NCI-H1092 (cell line): ENCODE data around the gene TMEM108.

Experiments
- DNase-seq: peaks from one replicate; lab custom pipeline; 2025; lab: John Stamatoyannopoulos, UW

TMEM108 gene

DNA sequence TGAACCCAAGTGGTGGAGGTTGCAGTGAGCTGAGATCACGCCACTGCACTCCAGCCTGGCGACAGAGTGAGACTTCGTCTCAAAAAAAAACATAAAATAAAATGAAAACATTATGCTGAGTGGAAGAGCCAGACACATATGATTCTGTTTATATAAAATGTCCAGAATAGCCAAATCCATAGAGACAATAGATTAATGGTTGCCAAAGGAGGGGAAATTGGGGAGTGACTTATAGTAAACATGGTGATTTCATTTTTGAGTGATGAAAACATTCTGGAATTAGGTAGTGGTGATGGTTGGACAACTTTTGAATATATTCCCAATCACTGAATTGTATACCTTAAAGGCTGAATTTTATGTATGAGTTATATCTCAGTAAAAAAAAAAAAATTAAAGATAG, 189.6 kb downstream of the TMEM108 start:
- no peak for DNase-seq

DNA sequence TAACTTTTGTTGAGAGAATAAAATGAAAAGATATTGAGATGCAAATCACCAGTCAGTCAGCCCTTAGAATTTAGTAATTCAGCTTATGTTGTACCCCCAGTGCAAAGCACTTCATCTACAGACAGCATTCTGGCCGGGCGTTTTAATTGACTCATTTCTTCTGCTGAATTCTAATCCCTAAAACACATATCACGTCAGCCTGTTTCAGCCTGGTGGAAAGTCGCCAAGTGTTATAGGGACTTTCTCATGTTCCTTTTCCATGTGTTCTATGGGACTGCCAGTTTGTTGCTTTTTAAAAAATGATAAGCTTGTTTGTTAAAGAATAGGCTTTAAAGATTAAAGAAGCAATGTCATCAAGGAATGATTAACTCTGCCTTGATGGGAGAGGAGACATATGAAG, 192.0 kb downstream of the TMEM108 start:
- DNase-seq: peak; percentile 20

DNA sequence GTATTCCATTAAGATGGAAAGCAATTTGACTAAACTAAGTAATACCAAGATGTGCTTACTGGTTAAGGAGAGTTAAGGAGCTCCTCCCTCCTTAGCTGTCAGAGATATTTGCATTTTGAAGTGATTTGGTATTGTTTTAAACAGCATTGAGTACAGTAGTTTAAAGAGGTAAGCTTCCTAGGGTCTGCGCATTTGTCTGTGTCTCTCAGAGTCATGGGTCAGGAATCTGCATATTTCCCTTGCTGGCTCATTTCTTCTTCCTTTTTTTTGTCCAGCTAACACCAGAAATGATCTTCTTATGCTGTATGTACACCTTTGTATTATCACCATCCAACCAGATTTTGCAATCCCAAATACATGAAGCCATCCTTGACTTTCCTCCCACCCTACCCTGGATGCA, 198.7 kb downstream of the TMEM108 start:
- no peak for DNase-seq

DNA sequence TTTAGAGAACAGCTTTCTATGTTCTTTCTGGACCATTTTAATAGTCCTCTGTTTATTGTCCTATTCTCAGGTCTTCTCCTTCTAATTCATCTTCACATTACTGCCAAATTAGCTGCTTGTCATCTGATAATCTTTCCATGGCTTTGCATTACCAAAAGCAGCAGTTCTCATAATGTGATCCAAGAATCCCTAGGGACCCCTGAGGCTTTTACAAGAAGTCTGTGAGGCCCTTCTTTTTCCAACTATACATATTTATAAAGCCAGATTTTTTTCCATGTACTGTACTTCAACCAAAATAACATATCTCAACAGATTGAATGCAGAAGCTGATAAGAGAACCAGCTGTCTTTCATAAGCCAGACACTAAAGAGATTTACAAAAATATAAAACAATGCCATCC, 199.2 kb downstream of the TMEM108 start:
- no peak for DNase-seq

DNA sequence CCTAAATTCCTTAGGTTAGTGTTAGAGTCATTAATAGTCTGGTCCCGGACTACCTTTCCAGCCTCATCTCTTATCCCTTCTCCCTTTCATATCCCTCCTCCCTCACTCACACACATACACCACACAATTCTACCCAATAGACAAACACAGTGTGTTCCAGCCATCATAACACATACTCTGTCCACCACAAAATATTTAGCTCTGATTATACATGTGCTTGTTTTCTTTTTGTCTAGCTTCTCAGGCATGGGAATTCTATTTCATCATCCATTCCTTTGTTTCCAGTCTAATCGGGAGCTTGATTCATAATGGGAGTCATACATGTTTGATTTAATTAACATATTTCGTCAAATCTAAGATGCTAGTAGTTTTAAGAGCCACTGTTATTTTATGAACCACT, 199.8 kb downstream of the TMEM108 start:
- no peak for DNase-seq

DNA sequence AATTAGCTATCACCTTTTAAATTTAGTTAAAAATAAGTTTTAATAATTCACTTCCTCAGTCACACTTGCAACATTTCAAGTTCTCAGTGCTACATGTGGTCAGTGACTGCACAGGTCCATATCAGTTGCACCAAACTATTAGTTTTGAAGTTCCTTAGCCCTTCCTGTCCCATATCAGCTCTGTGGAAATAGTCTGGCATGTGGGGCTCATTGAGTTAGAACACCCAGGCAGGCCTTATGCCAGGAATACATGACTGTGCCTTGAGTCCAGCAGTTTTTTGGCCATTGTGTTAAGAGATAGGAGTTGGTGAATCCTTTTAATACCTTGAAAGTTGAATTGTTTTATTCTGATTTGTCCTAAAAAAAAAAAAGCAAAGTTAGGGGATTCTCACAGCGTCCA, 207.9 kb downstream of the TMEM108 start:
- DNase-seq: no peak

DNA sequence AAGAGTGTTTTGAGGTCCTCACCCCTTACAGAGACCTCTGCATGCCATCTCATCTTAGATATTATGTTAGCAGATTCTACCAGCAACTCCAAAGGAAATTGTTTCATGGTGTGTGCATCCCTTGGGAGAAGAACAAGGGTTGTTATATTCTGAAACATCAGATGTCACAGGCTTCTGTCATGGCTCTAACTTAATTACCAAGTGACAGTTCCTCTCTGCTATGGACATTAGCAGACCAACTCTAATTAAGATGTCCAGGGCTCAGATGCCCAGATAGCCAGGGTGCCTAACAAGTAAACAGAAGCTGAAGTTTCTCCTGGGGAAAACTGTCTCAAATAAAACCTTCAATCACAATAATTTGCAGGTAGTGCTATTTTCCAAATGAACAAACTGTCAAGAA, 208.6 kb downstream of the TMEM108 start:
- DNase-seq: no peak

DNA sequence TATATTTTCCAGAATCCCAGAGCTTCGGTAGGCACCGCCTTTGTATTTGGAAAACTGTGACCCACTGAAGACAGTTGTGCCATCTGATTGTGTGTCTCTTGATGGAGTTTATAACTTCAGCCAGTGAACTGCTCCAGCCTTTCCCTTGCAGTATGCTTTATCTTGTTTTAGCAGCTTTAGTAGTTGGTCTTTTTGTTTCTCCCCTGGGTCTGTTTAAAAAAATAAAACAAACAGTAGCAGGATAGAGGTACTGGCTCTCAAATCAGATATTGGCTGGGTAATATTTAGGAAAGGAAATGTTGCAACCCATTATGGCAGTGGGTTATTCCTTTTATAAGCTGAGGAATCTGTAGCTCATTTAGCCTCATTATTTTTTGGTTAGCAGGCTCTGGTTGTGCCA, 210.2 kb downstream of the TMEM108 start:
- no peak for DNase-seq

DNA sequence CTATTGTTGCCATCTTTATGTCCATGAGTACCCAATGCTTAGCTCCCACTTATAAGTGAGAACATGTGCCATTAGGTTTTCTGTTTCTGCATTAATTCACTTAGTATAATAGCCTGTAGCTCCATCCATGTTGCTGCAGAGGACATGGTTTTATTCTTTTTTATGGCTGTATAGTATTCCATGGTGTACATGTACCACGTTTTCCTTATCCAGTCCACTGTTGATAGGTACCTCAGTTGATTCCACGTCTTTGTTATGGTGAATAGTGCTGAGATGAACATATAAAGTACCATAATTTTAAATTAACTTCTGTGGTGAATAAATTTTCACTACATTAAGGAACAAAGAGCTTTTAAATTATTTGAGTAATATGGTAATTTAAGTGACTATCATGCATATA, 211.3 kb downstream of the TMEM108 start:
- DNase-seq: no peak

DNA sequence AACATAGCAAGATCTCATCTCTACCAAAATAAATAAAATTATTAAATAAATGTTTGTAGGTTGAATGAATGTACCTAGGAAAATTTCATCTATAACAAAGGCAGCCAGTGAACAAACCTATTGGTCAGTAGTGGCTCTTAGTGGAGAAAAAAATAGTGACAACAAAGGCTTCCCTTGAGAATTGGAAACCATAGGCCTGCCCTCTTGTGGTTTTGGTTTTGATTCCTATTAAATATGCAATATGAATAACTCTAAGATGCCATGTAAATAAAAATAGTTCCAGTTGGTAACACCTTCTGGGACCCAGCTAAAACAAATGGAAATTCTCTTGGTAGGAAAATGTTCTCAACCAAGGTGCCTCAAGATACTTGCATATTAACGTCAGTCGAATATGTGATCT, 216.0 kb downstream of the TMEM108 start:
- no peak for DNase-seq

DNA sequence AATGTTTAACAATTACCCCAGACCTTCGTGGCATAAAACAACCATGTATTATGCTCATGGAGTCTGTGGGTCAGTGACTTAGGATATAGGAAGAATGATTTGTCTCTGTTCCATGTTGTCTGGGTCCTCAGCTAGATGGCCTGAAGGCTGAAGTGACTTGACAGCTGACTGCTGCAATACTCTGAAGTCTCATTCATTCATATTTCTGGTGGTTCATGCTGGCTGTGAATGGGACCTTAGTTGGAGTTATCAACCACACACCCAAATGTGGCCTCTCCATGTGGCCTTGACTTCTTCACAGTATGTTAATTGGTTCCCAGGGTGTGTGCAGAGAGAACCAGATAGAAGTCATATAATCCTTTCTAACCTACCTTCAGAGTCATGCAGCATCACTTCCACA, 216.5 kb downstream of the TMEM108 start:
- no peak for DNase-seq

DNA sequence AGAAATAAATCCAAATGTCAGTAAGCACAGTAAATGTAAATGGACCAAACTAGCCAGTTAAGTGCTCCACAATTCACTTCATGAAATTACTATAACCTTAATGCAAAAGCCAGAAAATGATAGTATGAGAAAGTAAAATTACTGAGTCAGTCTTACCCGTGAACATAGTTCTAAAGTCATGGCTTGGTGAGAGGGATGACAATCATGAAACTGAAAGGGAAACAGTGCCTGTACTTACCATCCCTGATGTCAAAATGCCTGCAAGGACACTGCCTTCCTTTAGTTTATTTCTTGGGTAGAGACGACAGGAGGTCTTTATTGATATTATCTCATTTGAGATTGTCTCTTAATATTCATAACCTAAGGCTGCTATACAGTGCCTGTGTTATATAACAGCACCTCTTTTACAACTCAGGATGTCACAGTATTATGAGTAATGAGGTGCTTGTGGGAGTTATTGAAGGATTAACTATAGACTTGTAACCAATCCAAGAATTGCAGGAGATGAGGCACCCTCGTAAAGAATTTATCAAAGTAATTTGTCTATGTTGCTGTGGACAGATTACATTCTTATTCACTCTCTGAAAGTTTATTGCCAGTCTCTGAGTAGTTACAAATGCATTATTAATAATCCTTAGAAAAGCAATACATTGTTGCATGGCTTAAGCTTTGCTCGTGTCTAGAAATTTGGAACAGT, 218.7 kb downstream of the TMEM108 start:
- no peak for DNase-seq

DNA sequence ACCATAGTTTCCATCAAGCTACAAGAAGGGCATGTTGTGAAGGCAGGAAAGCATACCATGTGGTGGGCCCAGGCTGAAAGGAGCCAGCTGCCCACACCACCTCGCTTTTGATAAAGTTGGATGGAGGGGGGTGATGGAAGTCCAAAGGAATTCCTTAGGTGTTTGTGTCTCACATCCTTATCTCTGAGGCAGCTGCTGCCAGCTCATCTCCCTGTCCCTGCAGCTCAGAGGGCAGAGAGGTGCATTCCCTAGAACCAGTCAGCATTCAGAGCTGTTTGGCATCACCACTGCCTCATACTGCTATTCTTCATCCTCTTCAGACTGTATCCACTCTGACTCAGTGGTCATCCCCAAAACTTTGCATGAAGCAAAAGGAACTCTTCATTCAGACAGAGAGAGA, 220.2 kb downstream of the TMEM108 start:
- DNase-seq: no peak

DNA sequence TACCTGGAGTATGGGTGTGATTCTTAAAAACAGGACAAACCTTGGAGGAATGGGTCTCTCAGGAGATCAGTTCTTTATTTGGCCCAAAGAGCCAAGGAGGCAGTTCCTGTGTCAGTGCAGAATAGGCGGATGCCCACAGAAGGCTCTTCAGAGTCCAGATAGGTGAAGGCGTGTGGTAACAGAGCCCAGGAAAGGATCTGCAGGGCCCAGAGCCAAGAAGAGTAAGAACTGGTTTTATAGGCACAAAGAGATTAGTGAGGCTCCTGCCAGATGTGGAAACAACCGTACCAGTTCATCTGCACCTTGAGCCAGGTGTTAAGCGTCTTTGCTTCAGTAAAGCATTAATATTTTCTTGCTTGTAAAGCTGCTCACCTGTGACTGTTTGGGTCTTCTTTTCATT, 221.6 kb downstream of the TMEM108 start:
- no peak for DNase-seq

DNA sequence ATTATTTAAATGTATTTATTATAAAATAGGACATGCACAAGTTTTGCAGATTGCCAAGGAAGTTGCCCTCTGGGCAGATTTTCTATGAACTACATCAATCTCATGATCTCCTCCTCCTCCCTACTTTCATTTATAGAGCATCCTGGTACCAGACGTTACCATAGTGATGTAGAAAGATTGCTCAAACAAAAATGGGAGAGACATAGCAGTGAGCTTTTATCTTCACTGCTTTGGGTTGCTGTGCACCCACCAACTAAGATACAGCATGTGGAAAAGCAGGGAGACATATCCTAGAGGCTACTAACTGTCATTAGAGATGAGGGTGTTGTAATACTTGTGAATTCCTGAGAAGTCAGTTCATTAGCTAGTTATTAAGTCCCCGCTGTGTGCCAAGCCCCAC, 224.1 kb downstream of the TMEM108 start:
- DNase-seq: no peak

DNA sequence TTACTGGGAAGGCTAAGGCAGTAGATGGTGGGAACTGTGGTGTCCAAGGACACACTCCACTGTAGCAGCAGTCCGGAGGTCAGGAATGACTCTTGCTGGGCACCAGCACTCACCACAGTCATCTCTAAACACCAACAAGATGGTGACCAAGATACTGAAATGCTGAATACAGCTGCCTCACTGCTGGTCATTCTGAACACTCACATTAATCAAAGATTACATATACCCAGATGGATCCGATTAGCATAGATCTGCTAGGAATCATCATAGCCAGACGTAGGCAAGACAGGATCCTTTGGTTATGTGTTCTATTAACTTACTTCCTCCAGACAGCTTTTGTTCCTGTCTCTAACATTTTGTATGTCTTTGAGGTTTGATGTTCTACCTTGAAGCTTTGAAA, 226.7 kb downstream of the TMEM108 start:
- DNase-seq: no peak

DNA sequence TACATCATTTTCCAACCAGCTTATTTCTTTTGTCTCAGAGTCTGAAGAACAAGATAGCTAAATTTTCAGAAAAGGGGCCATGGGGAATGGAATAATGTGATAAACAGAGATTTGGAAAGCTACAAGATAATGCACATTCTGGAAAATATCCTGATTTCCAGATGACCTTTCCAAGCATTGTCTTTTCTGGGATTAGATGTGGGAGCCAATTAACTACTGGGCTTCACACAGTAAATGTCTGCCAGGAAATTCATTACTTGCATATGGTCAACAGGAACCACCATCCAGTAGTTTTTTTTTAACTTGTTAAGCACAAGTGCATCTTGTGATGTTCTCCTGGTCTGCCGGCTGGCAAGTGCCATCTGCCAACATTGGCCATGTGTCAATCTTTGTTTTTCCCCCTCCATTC, 230.5 kb downstream of the TMEM108 start:
- peak; percentile 22 for DNase-seq

DNA sequence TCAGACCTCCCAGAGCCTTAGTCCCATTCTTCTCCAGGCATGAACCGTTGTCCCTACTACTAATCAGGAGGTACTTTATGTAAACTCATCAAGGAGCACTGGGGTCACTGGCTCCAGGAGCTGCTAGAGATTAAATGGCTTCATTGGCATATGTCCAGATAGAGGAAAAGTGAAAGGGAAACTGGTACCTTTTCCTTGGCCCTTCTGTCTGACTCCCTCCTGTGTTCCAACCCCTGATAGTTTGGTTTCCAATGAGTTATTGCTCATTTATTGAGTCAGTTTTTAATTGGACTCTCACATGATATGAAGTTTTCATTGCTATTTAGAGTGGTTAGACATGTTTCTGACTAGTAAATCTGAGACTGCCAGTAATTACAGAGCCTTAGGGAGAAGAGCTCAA, 231.2 kb downstream of the TMEM108 start:
- peak; percentile 83 for DNase-seq

DNA sequence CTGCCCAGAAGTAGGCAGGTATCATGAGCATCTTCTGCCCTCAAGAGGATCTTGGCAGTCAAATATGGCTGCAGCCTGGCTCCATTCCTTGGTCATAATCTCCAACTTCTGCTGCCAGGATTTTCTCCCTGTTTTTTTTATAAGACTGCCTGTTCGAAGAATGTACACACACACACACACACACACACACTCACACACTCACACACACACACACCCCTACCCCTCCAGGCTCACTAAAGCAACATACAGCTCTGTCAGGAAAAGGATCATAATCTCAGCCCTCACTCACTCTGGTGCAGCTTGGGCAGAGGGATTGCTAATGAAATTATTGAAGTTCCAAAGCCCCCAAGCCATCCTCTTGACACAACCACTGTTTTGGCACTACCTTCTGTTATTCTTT, 232.4 kb downstream of the TMEM108 start:
- no peak for DNase-seq

DNA sequence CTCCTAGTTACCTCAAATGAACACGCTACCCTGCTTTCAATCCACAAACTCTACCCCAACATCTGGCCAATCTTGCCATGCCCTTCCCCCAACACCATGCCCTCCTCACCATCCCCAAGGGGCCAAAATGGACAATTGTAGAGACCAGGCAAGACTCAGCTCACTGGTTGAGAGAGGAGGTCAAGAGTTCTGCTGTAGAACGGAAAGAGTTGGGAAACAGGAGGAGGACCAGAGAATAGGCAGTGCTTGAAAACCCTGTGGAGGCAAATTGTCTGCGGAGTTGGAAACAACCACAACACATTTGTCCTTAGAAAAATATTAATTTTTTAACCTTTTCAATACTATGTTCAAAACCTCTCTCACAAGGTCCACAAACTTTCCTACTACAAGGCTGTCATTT, 232.9 kb downstream of the TMEM108 start:
- DNase-seq: no peak

DNA sequence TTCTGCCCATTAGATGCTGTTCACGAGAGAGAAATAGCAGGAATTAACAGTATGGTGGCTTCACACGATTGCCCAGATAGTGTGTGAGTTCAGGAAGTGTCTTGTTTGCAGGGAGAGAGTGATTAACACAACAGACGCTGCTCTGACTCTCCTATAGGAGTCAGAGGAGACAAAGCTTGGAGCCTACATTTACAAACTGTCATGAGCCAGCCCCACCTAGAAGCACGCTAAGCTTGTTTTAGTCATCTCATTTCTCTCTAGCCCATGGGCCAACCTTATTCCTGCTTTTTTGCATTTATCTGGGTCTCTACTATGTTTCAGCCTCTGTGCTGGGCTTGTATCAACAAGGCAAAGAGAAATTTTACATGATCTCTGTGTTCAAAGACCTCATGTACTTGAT, 233.3 kb downstream of the TMEM108 start:
- DNase-seq: peak; percentile 15

DNA sequence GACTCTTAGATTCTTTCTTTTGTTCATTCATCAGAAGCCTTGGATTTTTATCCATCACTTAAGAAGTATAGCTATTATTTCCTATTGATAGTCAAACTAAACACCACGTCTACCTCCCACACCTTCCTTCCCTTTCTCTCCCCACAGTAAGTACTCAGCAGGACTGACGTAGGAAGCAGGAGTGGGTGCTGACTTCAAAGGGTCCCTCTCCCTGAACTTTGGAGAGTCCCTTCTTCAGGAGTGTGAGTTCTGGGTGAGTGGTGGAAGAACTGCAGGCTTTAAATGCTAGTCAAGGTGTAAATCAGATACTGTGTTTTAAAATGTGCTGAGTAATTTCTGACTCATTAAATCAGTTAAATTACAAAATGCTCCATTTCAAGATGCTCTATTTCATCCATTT, 235.2 kb downstream of the TMEM108 start:
- DNase-seq: no peak

DNA sequence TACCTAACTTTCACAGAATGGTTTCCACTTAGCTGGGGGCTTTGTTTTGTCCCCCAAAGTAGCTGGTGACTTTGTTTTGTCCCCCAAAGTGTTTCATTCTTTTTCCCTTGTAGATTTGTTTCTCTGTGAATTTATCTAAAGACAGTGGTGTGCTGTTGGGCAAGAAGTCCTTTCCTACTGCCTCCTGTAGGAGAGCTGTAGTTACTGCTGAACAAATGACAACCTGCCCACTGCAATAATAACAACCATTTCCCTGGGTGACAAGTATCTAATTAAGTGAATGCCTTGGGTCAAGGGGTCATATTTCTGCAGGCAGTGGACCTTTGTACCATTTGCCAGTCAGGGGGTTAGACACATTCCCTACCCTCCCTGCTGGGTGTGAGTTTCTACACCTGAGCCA, 236.3 kb downstream of the TMEM108 start:
- no peak for DNase-seq

DNA sequence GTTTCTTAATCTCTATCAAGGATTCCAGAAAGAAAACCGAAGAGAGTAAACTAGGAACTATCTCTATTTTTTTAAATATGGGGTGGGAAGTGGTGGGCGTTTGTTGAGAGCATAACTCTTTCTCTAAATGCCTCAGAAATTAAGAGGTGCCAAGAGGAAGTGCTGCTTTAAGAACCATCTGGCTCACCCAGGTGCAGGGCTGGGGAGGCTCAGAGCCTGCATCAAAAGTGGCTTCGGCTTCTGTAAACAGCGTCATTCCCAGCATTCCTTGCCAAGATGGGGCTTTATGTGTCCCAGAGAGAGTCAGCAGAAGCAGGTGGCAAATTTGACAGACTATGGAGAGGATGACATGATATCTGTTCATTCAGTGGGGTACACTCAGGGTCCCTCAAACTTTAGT, 238.4 kb downstream of the TMEM108 start:
- peak; percentile 47 for DNase-seq

DNA sequence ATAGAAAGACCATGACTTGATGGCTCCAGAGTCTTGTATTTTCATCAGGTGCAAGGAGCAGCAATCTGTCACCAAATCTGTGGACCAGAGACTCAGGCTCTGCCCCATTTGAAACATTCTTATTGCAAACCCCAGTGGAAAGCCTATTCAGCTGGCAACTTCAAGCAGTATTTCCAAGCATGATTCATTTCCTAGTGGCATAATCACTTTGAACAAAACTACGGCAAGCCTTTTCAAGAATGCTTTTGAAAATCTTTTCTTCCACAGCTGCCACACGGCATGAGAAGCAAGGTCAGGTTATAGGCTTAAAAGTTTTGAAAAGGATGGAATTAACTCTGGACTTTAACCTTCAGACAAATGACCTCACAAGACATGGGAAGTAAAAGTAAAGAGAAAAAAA, 239.6 kb downstream of the TMEM108 start:
- DNase-seq: no peak
